GM23338 (cell line): ENCODE results near the gene TTC17.

ENCODE experiments used
- CREB1 ChIP-seq: fragments of 250-450 bp; sonication (Bioruptor Pico); IDR thresholded peaks from 2 replicates; pipeline ENCODE4 v1.5.0; 2020; ENCODE audit warnings: low read depth, mild to moderate bottlenecking, moderate library complexity
- CTCF ChIP-seq, 2 experiments: fragments of 200-600 bp in 1 of 2; sonication (generic) in 1 of 2; conservative IDR thresholded peaks; 2 replicates each; pipeline versions ENCODE4 v1.5.1 to v1.6.1; 2016 to 2017; ENCODE audit warnings: antibody characterized with exemption in 2 of 2, low read depth in 2 of 2, mild to moderate bottlenecking in 2 of 2, moderate library complexity in 1 of 2
- EZH2 ChIP-seq: fragments of 200-600 bp; sonication (generic); IDR thresholded peaks from one replicate; pipeline ENCODE4 v1.8.0; 2017; ENCODE audit warnings: antibody characterized with exemption, mild to moderate bottlenecking, low read depth; ENCODE audit not compliant: unreplicated experiment
- POLR2AphosphoS5 ChIP-seq: IDR thresholded peaks from 2 replicates; pipeline ENCODE4 v1.6.1; 2016; ENCODE audit warnings: antibody characterized with exemption, low read depth
- ZNF462 ChIP-seq: fragments of 250-450 bp; sonication (Bioruptor Pico); IDR thresholded peaks from 2 replicates; pipeline ENCODE4 v1.5.0; 2020; ENCODE audit warnings: mild to moderate bottlenecking, moderate library complexity

- TF ChIP-seq CTCF (conservative IDR thresholded peaks at IDR 0.05; ENCODE audit: low read depth in 2 of 2) (no peak), EZH2 (no peak), POLR2AphosphoS5 (no peak), ZNF462 (CRISPR knock-in tag) (no peak), CREB1 (CRISPR knock-in tag) (no peak)
These were observed 85.1 kb downstream of the TTC17 start for GRCh38 chr11:43443811-43444210.
